Ascending aorta (tissue), 2 donors: Measurements from ENCODE around the gene FYB2. TPM values are rescaled to one million over a fixed set of nuclear protein-coding genes. Genes with fewer than 3 reads are reported as not detected.

Experiments used
- DNase-seq, 2 donors: peaks; one replicate each; pipeline ENCODE4 v3.0.0-alpha.2; 2019; ENCODE audit warnings: low spot score in 2 of 2
- H3K27ac ChIP-seq, 2 donors: fragments of 200-600 bp; sonication (generic); one replicate each; pipeline ENCODE4 v1.5.1; 2016 to 2017; ENCODE audit warnings: mild to moderate bottlenecking in 1 of 2
- H3K27me3 ChIP-seq: fragments of 200-600 bp; sonication (generic); one replicate; pipeline ENCODE4 v1.5.1; 2017
- H3K36me3 ChIP-seq, 2 donors: fragments of 200-600 bp; sonication (generic); one replicate each; pipeline ENCODE4 v1.5.1; 2016
- H3K4me1 ChIP-seq, 2 donors: fragments of 200-600 bp; sonication (generic); one replicate each; pipeline ENCODE4 v1.5.1; 2016 to 2017; ENCODE audit warnings: mild to moderate bottlenecking in 1 of 2
- H3K4me3 ChIP-seq, 2 donors: fragments of 200-600 bp; sonication (generic); one replicate each; pipeline ENCODE4 v1.5.1; 2016 to 2017; ENCODE audit warnings: mild to moderate bottlenecking in 1 of 2
- H3K9me3 ChIP-seq, 2 donors: fragments of 200-600 bp; sonication (generic); one replicate each; pipeline ENCODE4 v1.5.1; 2016
- CTCF ChIP-seq, 3 experiments: fragments of 200-600 bp in 2 of 3; fragments of 450-650 bp in 1 of 3; sonication (generic) in 2 of 3; IDR thresholded peaks; one replicate each; pipeline ENCODE4 v1.5.1; 2016 to 2019; ENCODE audit warnings: antibody characterized with exemption in 3 of 3, mild to moderate bottlenecking in 1 of 3, moderate library complexity in 1 of 3
- intact Hi-C: fragments of 100-400 bp; cut with DNase I; formaldehyde crosslinking; loops from one replicate; pipeline ENCODE4 v1.15.1; 2023
- total RNA-seq: library from RNA; depleted of rRNA; stranded (reverse); fragments of >200 nt; gene quantifications from one replicate; pipeline ENCODE4 v1.1.0, GENCODE V29; 2016

FYB2 gene
- total RNA-seq, 1 donor from 2014 or later = not detected

- DNase-seq = no peak
- Histone ChIP-seq H3K9me3 (no peaks in the 10 kb centered on the region), H3K4me3 (no peak overlapping the region), H3K36me3 (no peaks in the 10 kb centered on the region), H3K27ac (no peak overlapping the region), H3K27me3 (no peaks in the 10 kb centered on the region), H3K4me1 (no peaks in the 10 kb centered on the region)
- no peak for TF ChIP-seq CTCF (IDR thresholded peaks at IDR 0.05)
- intact Hi-C loops = no loop called here
Observed at GRCh38 chr1:56817716-56818463, 1.3 kb downstream of the FYB2 start.

GRCh38 chr1:56816909-56817308 lies 2.3 kb downstream of the FYB2 start:
- intact Hi-C loops = no loop called here
- no peak for DNase-seq
- Histone ChIP-seq H3K27ac (no peak overlapping the region), H3K9me3 (no peaks in the 10 kb centered on the region), H3K27me3 (no peaks in the 10 kb centered on the region), H3K4me1 (no peaks in the 10 kb centered on the region), H3K36me3 (no peaks in the 10 kb centered on the region), H3K4me3 (no peak overlapping the region)
- no peak for TF ChIP-seq CTCF (IDR thresholded peaks at IDR 0.05)

- intact Hi-C loops = no loop called here
- no peak for DNase-seq
- H3K4me1 ChIP-seq = no peaks in the 10 kb centered on the region
- H3K27me3 ChIP-seq = no peaks in the 10 kb centered on the region
- H3K27ac ChIP-seq = no peak overlapping the region
- H3K4me3 ChIP-seq = no peak overlapping the region
- no peak for TF ChIP-seq CTCF (IDR thresholded peaks at IDR 0.05)
- no peaks in the 10 kb centered on the region for H3K36me3 ChIP-seq
- H3K9me3 ChIP-seq = no peaks in the 10 kb centered on the region
Observed at GRCh38 chr1:56816264-56816663, 2.9 kb downstream of the FYB2 start.

- Histone ChIP-seq H3K27me3 (no peaks in the 10 kb centered on the region), H3K27ac (no peak overlapping the region), H3K4me1 (no peaks in the 10 kb centered on the region), H3K9me3 (no peaks in the 10 kb centered on the region), H3K4me3 (no peak overlapping the region), H3K36me3 (no peaks in the 10 kb centered on the region)
- no peak for DNase-seq
- no peak for TF ChIP-seq CTCF (IDR thresholded peaks at IDR 0.05)
- intact Hi-C loops = no loop called here
Observed at GRCh38 chr1:56814205-56814604, 5.0 kb downstream of the FYB2 start.

GRCh38 chr1:56811331-56811730 lies 7.9 kb downstream of the FYB2 start:
- no peak for TF ChIP-seq CTCF (IDR thresholded peaks at IDR 0.05)
- no peak overlapping the region for H3K27ac ChIP-seq
- intact Hi-C loops = no loop called here

More at GRCh38 chr1:56811331-56811730, 7.9 kb downstream of the FYB2 start:
- no peak for DNase-seq
- no peak overlapping the region for H3K4me3 ChIP-seq
- no peaks in the 10 kb centered on the region for H3K9me3 ChIP-seq
- no peaks in the 10 kb centered on the region for H3K4me1 ChIP-seq
- H3K36me3 ChIP-seq = no peaks in the 10 kb centered on the region
- H3K27me3 ChIP-seq = no peaks in the 10 kb centered on the region
